Islet of Langerhans (tissue), 1 donor: ENCODE measurements around the gene S100A9.
"Not testable (repeated sequence)": the region's sequence is repeated elsewhere in the genome, so short reads cannot be mapped to it uniquely, and the experiment has no call there.

Experiments used
- FAIRE-seq: peaks from one replicate; lab custom pipeline; 2011; peaks lifted over from hg19 to GRCh38; lab: Jason Lieb, UNC

The S100A9 gene

GRCh38 chr1:153390938-153391710 is 33.5 kb downstream of the S100A9 start, which contains the start of gene S100A8:
Gene S100A8, minus strand, starts transcription at chr1:153391073. Its CDS starts 538 bp downstream, at chr1:153390535.
- FAIRE-seq, result no peak

- FAIRE-seq, result no peak
These were observed 34.6 kb downstream of the S100A9 start for GRCh38 chr1:153392258-153392657.

- no peak for FAIRE-seq
These were observed 35.2 kb downstream of the S100A9 start for GRCh38 chr1:153392822-153393221.

- no peak for FAIRE-seq
These were observed 36.3 kb downstream of the S100A9 start for GRCh38 chr1:153393926-153394325.

- FAIRE-seq, result no peak
These were observed 36.7 kb downstream of the S100A9 start for GRCh38 chr1:153394391-153394790.

GRCh38 chr1:153395136-153395685 is 37.6 kb downstream of the S100A9 start:
- FAIRE-seq, result no peak

- FAIRE-seq, result no peak
These were observed 38.1 kb downstream of the S100A9 start for GRCh38 chr1:153395776-153396175.

- no peak for FAIRE-seq
These were observed 38.8 kb downstream of the S100A9 start for GRCh38 chr1:153396461-153396860.

GRCh38 chr1:153397051-153397923 is 39.6 kb downstream of the S100A9 start:
- FAIRE-seq, result no peak

GRCh38 chr1:153397924-153398651 is 40.4 kb downstream of the S100A9 start:
- FAIRE-seq, result no peak

- FAIRE-seq, result no peak
These were observed 41.9 kb downstream of the S100A9 start for GRCh38 chr1:153399401-153400055.

- FAIRE-seq, result no peak
These were observed 42.6 kb downstream of the S100A9 start for GRCh38 chr1:153400244-153400643.

GRCh38 chr1:153401461-153401860 is 43.8 kb downstream of the S100A9 start:
- FAIRE-seq, result no peak

GRCh38 chr1:153402226-153402625 is 44.6 kb downstream of the S100A9 start:
- FAIRE-seq, result no peak

GRCh38 chr1:153403421-153404085 is 45.9 kb downstream of the S100A9 start:
- FAIRE-seq, result no peak

GRCh38 chr1:153404086-153404635 is 46.5 kb downstream of the S100A9 start:
- FAIRE-seq, result no peak

- FAIRE-seq, result no peak
These were observed 47.1 kb downstream of the S100A9 start for GRCh38 chr1:153404768-153405167.

GRCh38 chr1:153405825-153406599 is 48.4 kb downstream of the S100A9 start:
- not testable (repeated sequence) for FAIRE-seq

GRCh38 chr1:153407274-153407673 is 49.6 kb downstream of the S100A9 start:
- FAIRE-seq, result not testable (repeated sequence)
